DOHH2 (cell line): Measurements from ENCODE around the gene EXOSC2.

Experiments
- CTCF ChIP-seq: fragments of 200-600 bp; sonication (generic); IDR thresholded peaks from one replicate; pipeline ENCODE4 v1.5.1; 2014; ENCODE audit warnings: antibody characterized with exemption, mild to moderate bottlenecking, low read depth, low read length; ENCODE audit not compliant: poor library complexity, severe bottlenecking
- EZH2phosphoT487 ChIP-seq: fragments of 200-600 bp; sonication (generic); IDR thresholded peaks from 2 replicates; pipeline ENCODE4 v1.6.1; 2017; ENCODE audit warnings: borderline replicate concordance, mild to moderate bottlenecking, antibody characterized with exemption, low read length, moderate library complexity, mixed read lengths

- no peak for TF ChIP-seq CTCF
- no peak for TF ChIP-seq EZH2phosphoT487
These were observed 45.5 kb downstream of the EXOSC2 start for GRCh38 chr9:130739081-130739480.
